Measurements from ENCODE around the gene TBC1D22A.
"Not testable (repeated sequence)": the region's sequence is repeated elsewhere in the genome, so short reads cannot be mapped to it uniquely, and the experiment has no call there.

The TBC1D22A gene

DNA sequence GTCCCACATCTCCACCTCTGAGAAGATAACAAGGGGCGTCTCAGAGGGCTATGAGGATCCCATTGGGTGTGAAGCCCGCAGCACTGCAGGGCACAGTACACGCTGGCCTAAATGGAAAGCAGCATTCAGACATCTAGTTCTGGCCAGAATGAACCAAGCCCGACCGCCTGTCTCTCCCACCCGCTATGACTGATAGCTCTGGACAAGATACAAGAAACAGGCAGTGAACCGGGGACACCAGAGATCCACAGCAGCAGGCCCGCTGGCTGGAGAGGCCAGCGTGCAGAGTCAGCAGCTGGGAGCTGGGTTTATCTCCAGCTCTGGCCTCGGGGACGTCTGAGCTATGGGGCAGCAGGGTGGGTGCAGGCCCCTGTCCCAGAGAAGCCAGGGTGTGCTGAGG, 34.0 kb upstream of the TBC1D22A start:
- no peak for DNase-seq
- Histone ChIP-seq H3K4me1 (ENCODE audit: control insufficient read depth, insufficient read depth, low read length, poor library complexity, severe bottlenecking) (peaks cover 28% of the 10 kb centered on the region), H3K27ac (ENCODE audit: insufficient read depth, low read length, poor library complexity, severe bottlenecking) (no peak overlapping the region), H3K36me3 (ENCODE audit: control insufficient read depth, insufficient read depth, low read length) (peaks cover 42% of the 10 kb centered on the region), H3K9me3 (ENCODE audit: control insufficient read depth, low read length) (no peaks in the 10 kb centered on the region), H3K4me3 (ENCODE audit: insufficient read depth, low read depth, low read length, poor library complexity, severe bottlenecking) (no peak overlapping the region), H3K27me3 (replicated peaks; ENCODE audit: control insufficient read depth, insufficient read depth, low read length, poor library complexity, severe bottlenecking) (no peaks in the 10 kb centered on the region)

DNA sequence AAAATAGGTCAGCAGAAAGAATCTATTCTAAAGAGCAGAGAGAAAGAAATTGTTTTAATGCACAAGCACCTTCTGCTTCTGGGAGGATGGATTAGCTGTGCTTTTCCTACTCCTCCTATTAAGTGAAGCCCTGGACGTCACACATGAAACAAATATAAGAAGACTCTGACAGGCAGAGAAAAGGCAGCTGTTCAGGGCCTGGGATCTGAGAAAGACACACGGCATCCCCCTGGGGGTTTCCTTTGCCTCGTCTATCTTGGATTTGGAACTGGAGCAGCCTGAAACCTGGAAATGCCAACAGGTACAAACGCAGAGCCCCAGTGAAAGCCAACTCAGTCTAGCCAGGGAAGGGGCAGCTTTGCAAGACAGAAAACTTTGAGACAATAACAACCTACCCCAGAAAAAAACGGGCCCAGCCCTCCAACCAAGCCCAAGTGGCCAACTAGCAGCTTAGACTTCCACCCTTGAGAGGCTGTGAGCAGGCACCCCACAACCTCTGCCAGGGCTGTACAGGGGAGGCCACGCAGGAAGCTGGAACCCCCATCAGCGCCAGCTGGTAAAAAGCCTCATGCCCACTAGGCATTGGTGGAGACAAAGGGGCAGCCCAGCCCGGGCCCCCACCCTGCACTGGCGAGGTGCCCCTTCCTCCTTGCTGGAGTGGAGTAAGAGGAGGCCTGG, 31.7 kb upstream of the TBC1D22A start:
- DNase-seq, result no peak
- Histone ChIP-seq H3K27me3 (replicated peaks; ENCODE audit: control insufficient read depth, insufficient read depth, low read length, poor library complexity, severe bottlenecking) (no peaks in the 10 kb centered on the region), H3K4me1 (ENCODE audit: control insufficient read depth, insufficient read depth, low read length, poor library complexity, severe bottlenecking) (peaks cover 48% of the 10 kb centered on the region), H3K27ac (ENCODE audit: insufficient read depth, low read length, poor library complexity, severe bottlenecking) (peak overlapping the region; percentile 50), H3K4me3 (ENCODE audit: insufficient read depth, low read depth, low read length, poor library complexity, severe bottlenecking) (no peak overlapping the region), H3K36me3 (ENCODE audit: control insufficient read depth, insufficient read depth, low read length) (peaks cover 34% of the 10 kb centered on the region), H3K9me3 (ENCODE audit: control insufficient read depth, low read length) (no peaks in the 10 kb centered on the region)

- Histone ChIP-seq H3K9me3 (ENCODE audit: control insufficient read depth, low read length) (no peaks in the 10 kb centered on the region), H3K27me3 (replicated peaks; ENCODE audit: control insufficient read depth, insufficient read depth, low read length, poor library complexity, severe bottlenecking) (no peaks in the 10 kb centered on the region), H3K4me1 (ENCODE audit: control insufficient read depth, insufficient read depth, low read length, poor library complexity, severe bottlenecking) (peaks cover 55% of the 10 kb centered on the region), H3K4me3 (ENCODE audit: insufficient read depth, low read depth, low read length, poor library complexity, severe bottlenecking) (no peak overlapping the region), H3K36me3 (ENCODE audit: control insufficient read depth, insufficient read depth, low read length) (peaks cover 28% of the 10 kb centered on the region), H3K27ac (ENCODE audit: insufficient read depth, low read length, poor library complexity, severe bottlenecking) (peak overlapping the region; percentile 50)
- no peak for DNase-seq
Measured at GRCh38 chr22:46731246-46732040, 31.0 kb upstream of the TBC1D22A start.

DNA sequence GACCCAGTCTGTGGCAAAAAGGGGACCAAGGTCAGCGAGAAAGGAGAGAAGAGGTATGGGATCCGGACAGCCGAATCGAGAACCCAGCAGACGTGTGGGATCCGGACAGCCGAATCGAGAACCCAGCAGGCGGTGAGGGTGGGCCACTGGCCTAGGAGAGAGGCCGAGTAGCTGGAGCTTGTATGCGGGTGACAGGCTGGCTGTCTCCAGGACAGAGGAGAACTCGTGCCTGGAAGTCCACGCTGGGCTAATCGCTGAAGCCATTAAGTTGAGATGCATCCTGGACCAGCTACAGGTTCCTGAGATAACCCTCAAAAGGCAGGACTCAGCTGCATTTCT, 30.4 kb upstream of the TBC1D22A start:
- no peaks in the 10 kb centered on the region for H3K9me3 ChIP-seq (ENCODE audit: control insufficient read depth, low read length)
- H3K27ac ChIP-seq (ENCODE audit: insufficient read depth, low read length, poor library complexity, severe bottlenecking), result peak overlapping the region; percentile 26
- no peaks in the 10 kb centered on the region for H3K27me3 ChIP-seq (replicated peaks; ENCODE audit: control insufficient read depth, insufficient read depth, low read length, poor library complexity, severe bottlenecking)
- peaks cover 59% of the 10 kb centered on the region for H3K4me1 ChIP-seq (ENCODE audit: control insufficient read depth, insufficient read depth, low read length, poor library complexity, severe bottlenecking)
- peaks cover 24% of the 10 kb centered on the region for H3K36me3 ChIP-seq (ENCODE audit: control insufficient read depth, insufficient read depth, low read length)
- H3K4me3 ChIP-seq (ENCODE audit: insufficient read depth, low read depth, low read length, poor library complexity, severe bottlenecking), result no peak overlapping the region
- no peak for DNase-seq

GRCh38 chr22:46732513-46732912, 29.9 kb upstream of the TBC1D22A start:
- H3K27ac ChIP-seq (ENCODE audit: insufficient read depth, low read length, poor library complexity, severe bottlenecking), result peak overlapping the region; percentile 36

GRCh38 chr22:46734213-46734722, 28.2 kb upstream of the TBC1D22A start:
- not testable (repeated sequence) for H3K9me3 ChIP-seq (ENCODE audit: control insufficient read depth, low read length); H3K27me3 ChIP-seq (replicated peaks; ENCODE audit: control insufficient read depth, insufficient read depth, low read length, poor library complexity, severe bottlenecking); DNase-seq
- Histone ChIP-seq H3K4me1 (ENCODE audit: control insufficient read depth, insufficient read depth, low read length, poor library complexity, severe bottlenecking) (peaks cover 59% of the 10 kb centered on the region), H3K4me3 (ENCODE audit: insufficient read depth, low read depth, low read length, poor library complexity, severe bottlenecking) (peak overlapping the region; percentile 16), H3K36me3 (ENCODE audit: control insufficient read depth, insufficient read depth, low read length) (peaks cover 12% of the 10 kb centered on the region), H3K27ac (ENCODE audit: insufficient read depth, low read length, poor library complexity, severe bottlenecking) (peak overlapping the region; percentile 89)

More at GRCh38 chr22:46732513-46732912, 29.9 kb upstream of the TBC1D22A start:
- Histone ChIP-seq H3K4me3 (ENCODE audit: insufficient read depth, low read depth, low read length, poor library complexity, severe bottlenecking) (no peak overlapping the region), H3K27me3 (replicated peaks; ENCODE audit: control insufficient read depth, insufficient read depth, low read length, poor library complexity, severe bottlenecking) (no peaks in the 10 kb centered on the region), H3K9me3 (ENCODE audit: control insufficient read depth, low read length) (no peaks in the 10 kb centered on the region), H3K4me1 (ENCODE audit: control insufficient read depth, insufficient read depth, low read length, poor library complexity, severe bottlenecking) (peaks cover 59% of the 10 kb centered on the region), H3K36me3 (ENCODE audit: control insufficient read depth, insufficient read depth, low read length) (peaks cover 24% of the 10 kb centered on the region)
- DNase-seq, result no peak

- peak; percentile 80 to 88 (median 80) for DNase-seq
- Histone ChIP-seq H3K27me3 (replicated peaks; ENCODE audit: control insufficient read depth, insufficient read depth, low read length, poor library complexity, severe bottlenecking) (no peaks in the 10 kb centered on the region), H3K4me1 (ENCODE audit: control insufficient read depth, insufficient read depth, low read length, poor library complexity, severe bottlenecking) (peaks cover 62% of the 10 kb centered on the region), H3K36me3 (ENCODE audit: control insufficient read depth, insufficient read depth, low read length) (peaks cover 8% of the 10 kb centered on the region), H3K27ac (ENCODE audit: insufficient read depth, low read length, poor library complexity, severe bottlenecking) (peak overlapping the region; percentile 89), H3K9me3 (ENCODE audit: control insufficient read depth, low read length) (no peaks in the 10 kb centered on the region), H3K4me3 (ENCODE audit: insufficient read depth, low read depth, low read length, poor library complexity, severe bottlenecking) (peak overlapping the region; percentile 93)
Measured at GRCh38 chr22:46734830-46735453, 27.5 kb upstream of the TBC1D22A start.

GRCh38 chr22:46735747-46736608, 26.5 kb upstream of the TBC1D22A start:
- H3K27ac ChIP-seq (ENCODE audit: insufficient read depth, low read length, poor library complexity, severe bottlenecking), result peak overlapping the region; percentile 89
- peak overlapping the region; percentile 93 for H3K4me3 ChIP-seq (ENCODE audit: insufficient read depth, low read depth, low read length, poor library complexity, severe bottlenecking)
- no peaks in the 10 kb centered on the region for H3K27me3 ChIP-seq (replicated peaks; ENCODE audit: control insufficient read depth, insufficient read depth, low read length, poor library complexity, severe bottlenecking)
- H3K36me3 ChIP-seq (ENCODE audit: control insufficient read depth, insufficient read depth, low read length), result peaks cover 8% of the 10 kb centered on the region
- no peak for DNase-seq
- no peaks in the 10 kb centered on the region for H3K9me3 ChIP-seq (ENCODE audit: control insufficient read depth, low read length)
- peaks cover 58% of the 10 kb centered on the region for H3K4me1 ChIP-seq (ENCODE audit: control insufficient read depth, insufficient read depth, low read length, poor library complexity, severe bottlenecking)

DNA sequence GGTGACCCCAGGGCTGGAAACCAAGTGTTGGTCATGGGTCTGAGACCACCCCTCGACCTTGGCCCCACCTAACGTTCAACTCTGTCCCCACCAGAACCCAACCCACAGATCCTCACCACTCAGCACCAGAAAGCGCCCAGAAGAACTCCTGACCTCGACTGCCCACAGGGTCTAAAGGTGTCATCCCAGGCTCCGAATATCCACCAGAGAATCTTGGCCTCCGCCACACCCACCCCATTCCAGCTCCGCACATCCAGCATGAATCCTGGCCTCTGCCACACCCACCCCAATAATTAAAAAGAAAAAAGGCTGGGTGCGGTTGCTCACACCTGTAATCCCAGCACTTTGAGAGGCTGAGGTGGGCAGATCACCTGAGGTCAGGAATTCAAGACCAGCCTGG, 25.7 kb upstream of the TBC1D22A start:
- H3K27me3 ChIP-seq (replicated peaks; ENCODE audit: control insufficient read depth, insufficient read depth, low read length, poor library complexity, severe bottlenecking), result no peaks in the 10 kb centered on the region
- no peaks in the 10 kb centered on the region for H3K9me3 ChIP-seq (ENCODE audit: control insufficient read depth, low read length)
- H3K27ac ChIP-seq (ENCODE audit: insufficient read depth, low read length, poor library complexity, severe bottlenecking), result peak overlapping the region; percentile 89
- H3K4me3 ChIP-seq (ENCODE audit: insufficient read depth, low read depth, low read length, poor library complexity, severe bottlenecking), result peak overlapping the region; percentile 93
- peaks cover 4% of the 10 kb centered on the region for H3K36me3 ChIP-seq (ENCODE audit: control insufficient read depth, insufficient read depth, low read length)
- H3K4me1 ChIP-seq (ENCODE audit: control insufficient read depth, insufficient read depth, low read length, poor library complexity, severe bottlenecking), result peaks cover 56% of the 10 kb centered on the region
- no peak for DNase-seq

Measured in effector memory CD4-positive, alpha-beta T cell (primary cell).